IPS DF 4.7 (cell line): ENCODE results near the gene FAIM.
"Not testable (repeated sequence)": the region's sequence is repeated elsewhere in the genome, so short reads cannot be mapped to it uniquely, and the experiment has no call there.

ENCODE experiments used
- DNase-seq: peaks from one replicate; pipeline ENCODE4 v3.0.0-alpha.2; 2013; ENCODE audit warnings: low spot score; ENCODE audit errors: extremely low read depth

The FAIM gene

GRCh38 chr3:138678086-138678485 lies 69.5 kb downstream of the FAIM start:
- DNase-seq = no peak

DNA sequence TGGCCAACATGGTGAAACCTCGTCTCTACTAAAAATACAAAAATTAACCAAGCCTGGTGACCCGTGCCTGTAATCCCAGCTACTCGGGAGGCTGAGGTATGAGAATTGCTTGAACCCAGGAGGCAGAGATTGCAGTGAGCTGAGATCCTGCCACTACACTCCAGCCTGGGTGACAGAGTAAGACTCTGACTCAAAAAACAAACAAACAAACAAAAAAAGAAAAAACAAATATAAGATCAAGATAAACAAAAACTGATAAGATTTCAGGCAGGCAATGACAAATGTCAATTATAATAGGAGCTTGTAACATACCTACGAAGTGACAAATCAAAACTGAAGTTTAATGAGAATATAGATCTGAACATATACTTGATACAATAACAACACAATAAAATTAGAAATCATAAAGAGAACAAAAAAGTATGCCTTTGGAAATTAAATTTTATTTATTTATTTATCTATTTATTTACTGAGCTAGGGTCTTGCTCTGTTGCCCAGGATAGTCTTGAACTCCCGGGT lies 70.4 kb downstream of the FAIM start:
- DNase-seq = no peak

DNA sequence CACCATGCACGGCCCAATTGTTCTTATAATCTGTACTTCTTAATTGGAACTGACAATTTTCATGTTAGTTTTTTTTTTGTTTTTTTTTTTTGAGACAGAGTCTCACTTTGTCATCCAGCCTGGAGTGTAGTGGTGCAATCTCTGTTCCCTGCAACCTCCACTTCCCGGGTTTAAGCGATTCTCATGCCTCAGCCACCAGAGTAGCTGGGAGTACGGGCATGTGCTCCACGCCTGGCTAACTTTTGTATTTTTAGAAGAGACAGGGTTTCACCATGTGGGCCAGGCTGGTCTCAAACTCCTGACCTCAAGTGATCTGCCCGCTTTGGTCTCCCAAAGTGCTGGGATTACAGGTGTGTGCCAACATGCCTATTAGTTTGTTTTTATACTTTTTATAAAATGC lies 72.4 kb downstream of the FAIM start:
- not testable (repeated sequence) for DNase-seq

GRCh38 chr3:138681463-138682220 lies 73.1 kb downstream of the FAIM start:
- no peak for DNase-seq

- DNase-seq = no peak
Observed at GRCh38 chr3:138682648-138683047, 74.1 kb downstream of the FAIM start.
